NOMO-1 (cell line): ENCODE results near the gene USP24.
"Not testable (repeated sequence)": the region's sequence is repeated elsewhere in the genome, so short reads cannot be mapped to it uniquely, and the experiment has no call there.

Experiments
- DNase-seq, 2 experiments: peaks; one replicate each; lab custom pipeline; 2025; ENCODE audit not compliant: unreplicated experiment in 2 of 2; lab: John Stamatoyannopoulos, UW

The USP24 gene

GRCh38 chr1:55232448-55233144, 17.4 kb upstream of the USP24 start:
- DNase-seq: no peak

GRCh38 chr1:55231745-55232144, 16.6 kb upstream of the USP24 start:
- peak in 1 of 2 experiments; percentile 47 for DNase-seq

- DNase-seq: no peak
These were observed 15.5 kb upstream of the USP24 start for GRCh38 chr1:55230659-55231058.

- DNase-seq: not testable (repeated sequence)
These were observed 14.6 kb upstream of the USP24 start for GRCh38 chr1:55229726-55230125.

- DNase-seq: no peak
These were observed 10.1 kb upstream of the USP24 start for GRCh38 chr1:55225228-55225627.

- no peak for DNase-seq
These were observed 9.6 kb upstream of the USP24 start for GRCh38 chr1:55224729-55225128.

GRCh38 chr1:55222152-55222551, 7.0 kb upstream of the USP24 start:
- no peak for DNase-seq

GRCh38 chr1:55217226-55217986, 2.2 kb upstream of the USP24 start:
- DNase-seq: peak; percentile 75 to 98

GRCh38 chr1:55216096-55216495, 932 bp upstream of the USP24 start:
- no peak for DNase-seq

GRCh38 chr1:55214934-55215193, 300 bp downstream of the USP24 start:
- DNase-seq: no peak

GRCh38 chr1:55214212-55214933, 791 bp downstream of the USP24 start:
- peak in 1 of 2 experiments; percentile 28 for DNase-seq

- DNase-seq: no peak
These were observed 1.3 kb downstream of the USP24 start for GRCh38 chr1:55213885-55214211.

GRCh38 chr1:55213151-55213884, 1.8 kb downstream of the USP24 start:
- peak in 1 of 2 experiments; percentile 43 for DNase-seq

GRCh38 chr1:55212349-55213150, 2.6 kb downstream of the USP24 start:
- peak in 1 of 2 experiments; percentile 42 for DNase-seq

GRCh38 chr1:55211863-55212262, 3.3 kb downstream of the USP24 start:
- DNase-seq: peak; percentile 65 to 68

- no peak for DNase-seq
These were observed 4.0 kb downstream of the USP24 start for GRCh38 chr1:55210990-55211801.

GRCh38 chr1:55209247-55209646, 5.9 kb downstream of the USP24 start:
- peak in 1 of 2 experiments; percentile 40 for DNase-seq

GRCh38 chr1:55206210-55206609, 9.0 kb downstream of the USP24 start:
- DNase-seq: no peak

GRCh38 chr1:55204997-55205396, 10.2 kb downstream of the USP24 start:
- no peak for DNase-seq

GRCh38 chr1:55203064-55203463, 12.1 kb downstream of the USP24 start:
- no peak for DNase-seq
